Left lobe of liver (tissue), 2 donors: ENCODE measurements around the gene FGF1. TPM values are rescaled to one million over a fixed set of nuclear protein-coding genes. Genes with fewer than 3 reads are reported as not detected.

Experiments
- ATAC-seq: fragments of 200-7000 bp; cut with Tn5 transposase; one replicate; pipeline ENCODE4 v1.9.1; 2020; ENCODE audit warnings: mild to moderate bottlenecking, moderate library complexity
- DNase-seq: peaks from one replicate; pipeline ENCODE4 v3.0.0-alpha.2; 2020; ENCODE audit warnings: low spot score
- total RNA-seq: library from RNA; stranded (reverse); gene quantifications from one replicate; pipeline ENCODE4 v1.2.1, GENCODE V29; 2021
- donor health status: DM: no; HTN: no; CAD: no; lungs with moderate emphysema.
- donor health status: DM: no; HTN: yes; CAD: no.

FGF1 gene
- total RNA-seq = 0.25 TPM

DNA sequence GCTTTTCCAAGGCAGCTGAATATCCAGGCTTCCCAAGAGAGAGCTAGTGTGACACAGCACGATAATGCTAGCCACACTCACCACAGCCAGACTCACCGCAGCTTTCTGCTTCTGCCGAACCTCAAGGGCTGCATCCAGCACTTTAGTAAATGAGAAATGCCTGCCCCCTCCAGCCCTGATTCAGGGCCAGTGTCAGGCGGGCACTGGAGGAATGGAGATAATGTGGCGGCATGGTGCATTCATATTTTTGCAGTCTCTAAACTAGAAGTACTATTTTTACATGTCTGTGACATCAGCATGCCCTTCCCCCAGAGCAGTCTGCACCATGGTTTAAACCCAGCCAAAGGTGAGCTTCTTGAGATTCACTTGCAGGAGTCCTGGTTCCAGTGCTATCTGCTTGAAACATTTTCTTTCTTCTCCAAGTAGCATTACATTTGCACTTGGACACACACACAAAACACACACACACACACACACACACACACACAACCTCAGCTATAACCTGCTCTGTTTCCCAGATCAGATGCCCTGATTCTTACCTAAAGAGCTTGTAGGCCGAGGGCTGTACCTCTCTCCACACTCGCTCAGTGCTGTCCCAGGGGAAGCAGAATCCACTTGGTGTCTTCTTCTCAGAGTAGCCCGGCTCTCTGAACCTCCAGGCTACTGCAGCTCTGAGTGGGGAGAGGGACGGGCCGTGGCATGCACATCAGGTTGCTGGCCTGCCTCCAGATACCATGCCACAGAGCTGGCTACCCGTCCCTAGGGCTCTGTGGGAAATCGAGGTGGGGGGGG lies at the start of gene FGF1:
FGF1 (minus strand) TSS at position 673 of the 792 bp plus-strand sequence. CDS start 71,963 bp downstream, outside the sequence.
- ATAC-seq (no peak), DNase-seq (no peak)

DNA sequence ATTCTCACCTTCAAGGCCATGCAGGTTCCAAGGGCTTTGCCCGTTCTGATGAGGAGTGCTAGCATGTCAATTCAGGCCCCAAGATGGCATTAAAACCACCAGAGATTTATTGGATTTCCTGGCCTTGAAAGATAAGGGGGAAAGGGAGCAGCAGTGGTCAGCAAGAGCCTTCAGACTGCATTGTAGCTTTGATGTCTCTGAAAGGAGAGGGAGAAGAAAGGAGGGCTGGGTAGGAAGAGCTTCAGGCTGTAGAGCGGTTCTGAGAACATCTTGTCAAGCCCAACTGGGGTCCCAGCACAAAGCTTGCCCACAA lies 41.8 kb upstream of the FGF1 start:
- ATAC-seq = no peak
- DNase-seq = no peak

DNA sequence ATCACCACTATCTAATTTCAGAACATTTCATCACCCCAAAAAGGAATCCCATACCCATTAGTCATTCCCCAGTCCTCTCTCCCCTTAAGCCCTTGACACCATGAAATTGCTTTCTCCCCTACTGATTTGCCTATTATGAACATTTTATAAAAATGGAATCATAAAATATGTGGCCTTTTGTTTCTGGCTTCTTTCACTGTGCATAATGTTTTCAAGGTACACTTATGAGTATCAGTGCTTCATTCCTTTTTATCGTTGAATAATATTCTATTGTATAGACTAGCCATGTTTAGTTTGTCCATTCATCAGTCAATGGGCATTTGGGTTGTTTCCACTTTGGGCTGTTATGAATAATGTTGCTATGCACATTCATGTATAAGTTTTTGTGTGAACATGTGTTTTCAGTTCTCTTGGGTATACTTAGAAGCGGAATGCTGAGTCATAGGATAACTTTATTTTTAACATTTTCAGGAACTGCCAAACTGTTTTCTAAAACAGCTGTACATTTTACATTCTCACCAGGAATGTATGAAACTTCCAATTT lies 40.4 kb upstream of the FGF1 start:
- ATAC-seq = no peak

DNA sequence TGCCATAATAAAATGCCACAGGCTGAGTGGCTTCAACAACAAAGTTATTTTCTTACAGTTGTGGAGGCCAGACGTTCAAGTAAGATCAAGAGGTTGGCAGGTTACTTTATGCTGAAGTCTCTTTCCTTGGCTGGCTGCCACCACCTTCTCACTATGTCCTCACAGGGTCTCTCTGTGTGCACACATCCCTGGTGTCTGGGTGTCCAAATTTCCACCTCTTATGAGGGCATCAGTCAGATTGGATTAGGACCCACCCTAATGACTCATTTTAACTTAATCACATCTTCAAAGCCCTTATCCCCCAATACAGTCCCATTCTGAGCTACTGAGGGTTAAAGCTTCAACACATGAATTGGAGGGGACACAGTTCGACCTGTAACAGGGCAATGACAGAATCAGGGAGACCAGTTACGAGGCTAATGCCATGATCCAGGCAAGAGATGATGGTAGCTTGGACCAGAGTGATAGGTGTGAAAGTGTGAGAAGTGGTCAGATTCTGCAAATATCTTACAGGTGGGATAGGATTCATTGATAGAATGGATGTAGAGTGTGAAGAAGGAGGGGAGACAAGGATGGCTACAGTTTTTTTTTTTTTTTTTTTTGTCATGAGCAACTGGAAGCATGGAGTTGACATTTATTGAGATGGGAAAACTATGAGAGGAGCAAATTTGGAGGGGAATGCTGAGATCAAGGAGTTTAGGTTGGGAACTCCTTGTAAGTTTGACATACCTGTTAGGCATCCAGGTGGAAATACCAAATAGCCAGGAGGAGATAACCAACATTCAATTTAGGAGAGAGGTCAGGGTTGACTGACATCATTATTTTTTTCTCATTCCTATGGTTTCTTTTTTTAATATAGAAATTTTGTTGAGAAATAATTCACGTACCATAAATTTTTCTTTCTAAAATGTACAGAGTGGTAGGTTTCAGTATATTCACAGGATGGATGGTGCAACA lies 39.6 kb upstream of the FGF1 start:
- no peak for ATAC-seq
- peak; percentile 30 for DNase-seq

More for the DNA sequence above, 40.4 kb upstream of the FGF1 start:
- DNase-seq = no peak

DNA sequence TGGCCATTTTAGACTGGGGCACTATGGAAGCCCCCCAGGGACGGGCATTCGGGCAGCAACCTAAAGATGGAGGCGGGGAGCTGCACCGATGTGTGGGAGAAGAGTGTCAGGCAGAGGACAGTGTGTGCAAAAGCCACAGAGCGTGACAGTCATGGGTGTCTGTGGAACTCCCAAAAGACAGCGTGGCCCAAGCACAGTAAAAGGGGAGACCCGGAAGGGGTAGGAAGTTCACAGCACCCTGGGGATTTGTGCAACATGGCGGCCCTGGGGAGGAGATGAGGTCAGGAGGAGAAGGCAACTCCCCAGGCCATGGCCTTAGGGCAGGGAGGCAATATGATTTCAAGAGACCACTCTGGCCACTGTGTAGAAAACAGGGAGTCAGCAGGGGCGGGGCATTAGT lies 38.9 kb upstream of the FGF1 start:
- ATAC-seq (no peak), DNase-seq (peak; percentile 31)

DNA sequence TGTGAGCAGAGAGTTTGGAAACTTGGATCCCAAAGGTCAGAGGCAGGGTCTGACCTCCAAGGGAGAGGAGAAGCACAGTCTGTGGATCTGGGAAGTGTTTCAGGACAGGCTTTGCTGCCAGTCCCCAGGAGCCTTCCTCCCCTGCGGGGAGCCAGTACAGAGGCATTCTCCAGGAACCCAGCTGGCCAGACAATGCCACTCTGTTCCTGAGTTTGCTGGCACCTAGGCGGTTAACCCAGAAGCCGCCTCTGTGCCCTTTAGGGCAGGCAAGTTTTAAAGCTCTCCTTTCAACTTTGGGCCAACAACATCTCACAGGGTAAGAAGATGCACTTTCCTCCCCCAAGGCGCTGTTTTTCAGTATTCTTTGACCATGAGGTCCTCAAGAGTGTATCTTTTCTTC lies 37.0 kb upstream of the FGF1 start:
- ATAC-seq (no peak), DNase-seq (no peak)

DNA sequence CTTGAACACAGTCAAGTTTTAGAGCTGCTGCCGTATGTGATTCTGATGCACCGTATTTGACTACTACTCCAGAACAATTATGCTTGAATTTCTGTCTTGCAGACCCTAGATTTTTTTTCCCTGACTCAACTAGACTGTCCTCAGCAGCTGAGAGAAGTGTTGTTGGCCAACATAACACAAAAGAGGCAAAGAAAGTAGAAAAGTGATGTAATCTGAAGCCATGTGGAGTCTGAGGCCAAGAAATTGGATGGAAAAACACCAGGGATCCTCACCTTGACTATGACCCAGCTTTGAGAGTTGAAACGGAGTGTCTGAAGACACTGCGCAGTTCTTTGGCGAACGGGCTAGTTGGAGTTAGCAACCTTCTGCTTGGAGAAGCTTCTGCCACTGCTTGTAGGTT lies 36.3 kb upstream of the FGF1 start:
- ATAC-seq = no peak

DNA sequence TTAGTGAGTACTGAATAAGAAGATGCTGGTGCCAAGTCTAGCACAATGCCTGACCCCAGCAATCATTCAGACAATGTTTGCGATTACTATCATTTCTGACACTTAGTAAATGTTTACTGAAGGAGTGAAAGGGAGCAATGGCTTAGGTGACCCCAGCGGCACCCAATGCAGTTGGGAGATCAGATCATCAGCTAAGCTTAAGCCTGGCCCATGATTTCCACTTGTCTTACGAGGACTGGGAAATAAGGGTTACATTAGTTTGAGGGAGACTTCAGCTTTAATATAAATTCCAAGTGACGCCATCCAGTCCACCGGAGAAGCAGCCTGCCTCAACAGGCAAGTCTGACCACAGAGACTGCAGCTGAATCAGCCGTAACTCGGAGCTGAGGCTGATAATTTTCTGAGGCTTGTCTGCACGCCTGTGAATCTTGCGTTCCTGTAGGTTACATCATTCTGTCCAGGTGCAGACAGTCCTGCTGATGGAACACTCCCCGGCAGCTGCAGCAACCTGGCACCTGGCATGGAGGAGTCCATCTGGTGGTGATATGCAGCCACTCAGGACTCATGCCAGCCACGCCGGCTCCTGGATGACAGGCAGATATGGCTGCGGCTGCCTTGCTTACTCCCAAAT lies 34.9 kb upstream of the FGF1 start:
- peak; percentile 72 for DNase-seq

More for the DNA sequence above, 36.3 kb upstream of the FGF1 start:
- DNase-seq = peak; percentile 8

DNA sequence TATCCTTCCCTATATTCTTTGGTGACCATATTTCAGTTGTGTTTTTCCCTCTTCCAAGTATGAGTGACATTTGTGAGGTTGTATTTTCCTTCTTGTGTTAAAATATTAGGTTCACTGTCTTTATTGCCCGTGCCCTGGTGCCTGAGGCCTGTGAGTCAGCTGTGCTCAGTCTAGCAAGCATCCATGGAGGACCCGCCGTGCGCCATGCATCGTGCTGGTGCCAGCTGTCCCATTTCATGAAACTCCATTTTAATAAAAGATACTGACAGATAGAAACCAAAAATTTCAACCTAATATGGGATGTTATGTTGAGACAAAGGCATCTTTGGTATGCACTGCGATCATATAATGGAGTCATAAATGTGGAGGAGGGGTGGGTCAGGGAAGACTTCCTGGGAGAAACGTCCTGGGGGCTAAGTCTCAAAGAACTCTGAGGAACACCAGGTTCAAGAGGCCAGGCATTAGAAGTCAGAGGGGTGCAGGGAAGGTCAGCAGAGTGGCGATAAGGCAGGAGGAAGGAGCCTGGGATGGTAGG lies 34.0 kb upstream of the FGF1 start:
- DNase-seq = peak; percentile 12
- no peak for ATAC-seq

More for the DNA sequence above, 34.9 kb upstream of the FGF1 start:
- ATAC-seq = peak; percentile 77

DNA sequence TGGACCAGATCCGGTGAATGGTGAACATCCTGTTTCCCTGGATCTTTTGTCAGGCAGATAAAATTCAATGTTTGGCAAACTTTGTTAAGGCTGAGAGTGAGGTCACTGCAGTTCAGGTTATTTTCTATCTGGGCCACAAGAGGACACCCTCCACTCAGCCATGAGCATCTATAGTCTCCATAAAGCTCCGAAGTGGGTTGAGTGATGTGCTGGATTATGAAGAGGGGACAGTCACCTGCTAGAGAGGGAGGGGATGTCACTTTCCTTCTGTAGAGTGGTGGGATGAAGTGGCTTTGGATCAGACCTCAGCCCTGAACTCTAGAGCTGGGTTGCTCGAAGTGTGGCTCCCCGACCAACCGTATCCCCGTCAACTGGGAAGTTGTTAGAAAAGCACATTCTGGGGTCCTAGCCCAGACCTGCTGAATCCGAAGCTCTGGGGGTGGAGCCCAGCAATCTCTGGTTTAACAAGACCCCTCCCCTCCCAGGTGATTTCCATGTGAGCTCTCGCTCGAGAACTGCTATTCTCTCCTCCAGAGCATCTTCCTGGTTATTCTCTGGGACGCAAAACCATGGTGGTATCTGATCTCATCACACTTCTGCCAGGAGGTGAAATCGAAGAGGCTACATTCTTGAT lies 31.8 kb upstream of the FGF1 start:
- peak; percentile 68 for ATAC-seq
- DNase-seq = peak; percentile 44

DNA sequence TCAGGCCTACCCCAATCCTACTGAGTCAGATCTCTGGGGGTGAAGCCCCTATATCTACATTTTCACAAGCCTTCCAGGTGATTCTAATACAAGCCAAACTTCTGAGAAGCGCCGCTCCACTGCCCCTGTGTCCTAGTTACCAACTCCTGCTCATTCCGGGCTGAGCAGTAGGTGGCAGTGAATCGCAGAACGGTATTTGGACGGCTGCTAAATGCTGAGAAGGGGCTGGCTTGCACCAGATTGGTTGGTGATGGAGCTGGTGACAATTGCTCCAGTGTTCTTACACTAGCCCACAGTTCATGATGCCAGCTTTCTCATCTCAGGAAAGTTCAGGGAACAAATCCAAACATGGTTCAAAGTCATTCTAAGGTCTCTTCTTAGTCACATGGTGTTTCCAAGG lies 31.1 kb upstream of the FGF1 start:
- peak; percentile 60 for ATAC-seq
- DNase-seq = peak; percentile 54

DNA sequence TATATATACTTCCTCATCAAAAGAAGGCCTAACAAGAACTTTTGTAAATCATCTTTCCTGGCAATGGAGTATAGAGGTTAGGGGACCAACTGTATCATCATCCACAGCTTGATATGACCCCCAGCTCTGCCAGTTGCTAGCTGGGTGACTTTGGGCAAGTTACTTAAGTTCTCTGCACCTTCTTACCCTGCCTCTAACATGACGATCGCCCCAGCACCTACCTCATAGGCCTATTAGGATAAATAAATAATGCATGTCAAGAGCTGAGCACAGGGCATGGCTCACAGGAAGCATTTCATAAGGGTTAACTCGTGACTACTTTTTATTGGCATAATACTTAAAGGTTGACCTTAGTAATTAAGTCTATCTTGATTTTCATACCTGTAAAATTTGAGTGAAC lies 29.4 kb upstream of the FGF1 start:
- no peak for ATAC-seq
- no peak for DNase-seq

DNA sequence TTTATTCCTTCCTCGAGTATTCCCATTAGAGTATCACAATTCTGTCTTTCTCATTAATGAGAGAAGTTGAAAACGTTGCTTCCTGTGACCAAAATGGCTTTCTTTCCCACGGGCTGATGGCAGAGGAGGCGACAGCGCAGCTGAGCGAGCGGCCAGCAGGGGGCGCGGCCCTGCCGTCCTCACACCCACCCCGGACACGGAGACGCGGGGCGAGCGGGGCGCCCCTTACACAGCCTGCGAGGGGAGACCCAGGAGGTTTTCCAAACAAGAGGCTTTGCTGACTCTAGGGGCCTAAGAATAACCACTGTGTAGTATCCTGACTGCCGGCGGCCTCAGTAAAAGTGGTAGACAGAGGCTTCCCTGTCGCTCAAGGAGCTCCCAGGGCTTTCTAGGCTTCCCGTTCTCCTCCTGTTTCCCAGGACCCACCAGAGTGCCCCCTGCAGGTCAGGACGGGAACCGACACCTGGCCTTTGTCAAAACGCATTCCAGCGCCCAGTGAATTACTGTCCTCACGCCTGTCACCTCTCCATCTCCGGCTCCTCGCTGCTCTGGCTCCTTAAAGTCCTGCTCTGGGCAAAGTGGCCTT lies 27.3 kb upstream of the FGF1 start:
- ATAC-seq = peak; percentile 93

DNA sequence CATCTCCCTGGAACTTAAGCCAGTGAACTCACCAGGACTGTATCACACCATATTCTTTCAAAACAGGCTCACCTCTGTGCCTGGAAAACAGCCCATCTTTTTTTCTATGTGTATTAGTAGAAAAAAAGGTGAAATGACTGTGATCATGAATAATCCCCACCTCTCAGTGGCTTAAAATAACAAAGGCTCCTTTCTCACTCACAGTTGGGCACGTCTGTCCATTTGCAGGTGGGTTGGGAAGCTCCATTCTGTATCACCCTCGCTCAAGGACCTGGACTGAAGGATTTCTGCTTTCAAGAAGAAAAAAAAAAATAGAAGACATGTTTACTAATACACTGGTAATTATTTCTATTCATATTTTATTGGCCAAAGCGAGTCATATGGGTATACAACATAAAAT lies 17.3 kb upstream of the FGF1 start:
- DNase-seq (no peak), ATAC-seq (no peak)

More for the DNA sequence above, 27.3 kb upstream of the FGF1 start:
- peak; percentile 90 for DNase-seq

DNA sequence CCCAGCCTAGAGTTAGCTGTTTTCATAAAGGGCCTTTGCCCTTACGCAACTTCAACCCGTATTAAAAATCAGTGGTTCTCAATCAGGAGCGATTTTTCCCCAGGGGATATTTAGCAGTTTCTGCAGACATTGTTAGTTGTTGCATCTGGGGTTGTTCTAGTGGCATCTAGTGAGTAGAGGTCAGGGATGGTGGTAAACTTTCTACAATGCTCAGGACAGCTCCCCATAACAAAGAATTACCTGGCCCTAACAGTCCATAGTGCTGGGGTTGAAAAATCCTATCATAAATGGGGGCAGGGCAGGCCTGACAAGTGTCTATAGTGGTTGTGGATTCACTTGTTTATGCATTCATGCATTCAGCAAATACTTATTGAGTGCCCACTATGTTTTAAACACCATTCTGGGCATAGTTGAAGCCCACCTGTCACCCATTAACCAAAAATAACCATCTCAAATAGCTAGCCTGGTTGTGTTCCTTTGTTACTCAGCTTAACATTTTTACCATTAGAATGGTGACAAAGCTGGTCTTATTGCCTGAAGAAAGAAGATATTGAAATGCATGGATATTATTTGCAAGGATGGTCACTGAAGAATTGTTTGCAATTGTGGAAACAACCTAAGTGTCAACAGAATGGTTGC lies 15.9 kb upstream of the FGF1 start:
- DNase-seq (no peak), ATAC-seq (no peak)

DNA sequence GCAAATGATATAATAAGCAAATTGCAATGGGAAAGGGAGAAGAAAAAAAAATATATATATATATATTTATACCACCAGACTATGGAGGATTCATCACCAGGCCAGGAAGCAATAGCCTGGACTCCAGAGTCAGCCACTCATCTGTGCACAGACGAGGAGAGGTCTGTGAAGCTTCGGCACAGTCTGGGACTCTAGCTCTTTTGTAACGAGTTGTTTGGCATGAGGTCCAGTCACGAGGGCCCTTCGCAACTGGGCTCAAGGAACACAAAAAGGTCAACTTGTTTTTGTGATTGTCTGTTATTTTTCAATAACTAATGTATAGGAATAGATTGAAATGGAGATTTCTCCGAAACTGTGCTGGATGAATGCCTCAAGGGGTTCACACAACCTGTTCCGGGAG lies 14.7 kb upstream of the FGF1 start:
- no peak for DNase-seq
- no peak for ATAC-seq

DNA sequence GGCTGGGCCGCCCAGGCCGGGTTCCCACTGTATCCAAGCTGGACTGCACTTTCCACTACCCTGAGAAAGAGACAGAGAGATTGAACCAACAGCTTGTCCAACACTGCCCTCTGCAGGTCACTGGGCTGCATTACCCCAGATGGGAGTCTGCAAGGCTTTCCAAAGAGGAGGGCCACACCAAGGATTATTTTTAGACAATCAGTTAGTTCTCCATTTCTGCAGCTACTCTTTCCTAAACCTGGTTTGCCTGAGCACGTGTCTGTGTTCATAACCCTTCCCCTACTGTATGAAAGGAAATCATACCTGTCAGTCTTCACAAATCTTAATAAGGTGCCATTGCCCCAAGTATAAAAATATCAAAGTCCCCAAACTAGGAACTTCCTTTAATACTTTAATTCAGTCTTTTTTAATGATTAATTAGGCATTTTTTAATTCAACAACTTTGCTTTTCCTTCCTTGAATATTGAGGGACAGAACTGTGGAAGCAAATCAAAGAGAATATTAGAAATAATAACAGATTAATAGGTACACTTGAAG lies 13.4 kb upstream of the FGF1 start:
- ATAC-seq = peak; percentile 99
- DNase-seq = peak; percentile 83

DNA sequence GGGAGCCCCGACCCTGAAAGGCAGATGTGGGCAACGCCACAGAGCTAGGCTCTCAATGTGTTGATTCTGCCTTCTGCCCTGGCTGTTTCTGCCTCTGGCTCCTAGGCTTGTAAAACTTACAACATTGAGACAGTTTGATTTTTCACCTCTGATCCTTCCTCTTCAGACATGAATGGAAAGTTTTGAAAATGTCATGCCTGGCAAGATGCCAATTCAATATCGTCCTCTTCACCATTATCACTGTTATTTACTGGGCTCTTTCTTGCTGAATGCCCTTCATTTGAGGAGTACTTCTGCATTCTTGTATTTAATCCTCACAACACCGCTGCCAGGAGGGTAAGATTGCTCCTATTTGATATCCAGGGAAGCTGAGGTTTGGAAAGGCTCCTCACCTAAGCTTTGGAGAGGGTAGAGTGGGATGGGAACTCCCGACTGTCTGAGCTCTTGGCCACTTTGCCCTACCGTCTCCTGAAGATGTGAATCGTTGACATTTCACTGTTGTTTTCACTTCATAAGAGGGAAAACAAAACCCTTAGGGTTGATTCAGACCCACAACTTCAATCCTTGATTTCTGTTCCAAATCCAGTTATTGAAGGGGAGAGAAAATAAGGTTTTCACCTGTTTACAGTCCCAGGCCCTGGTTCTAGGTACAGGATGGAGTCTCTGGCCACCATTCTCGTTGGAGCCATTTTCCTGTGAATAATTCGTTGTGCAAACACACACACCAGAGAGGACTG lies 12.7 kb upstream of the FGF1 start:
- ATAC-seq (peak; percentile 6), DNase-seq (no peak)
